Left renal cortex interstitium (tissue), 4 donors: ENCODE data around the gene MAP3K2. TPM values are rescaled to one million over a fixed set of nuclear protein-coding genes. Genes with fewer than 3 reads are reported as not detected.

Source experiments
- DNase-seq, 4 donors: peaks; one replicate each; pipeline ENCODE4 v3.0.0-alpha.2; 2013; ENCODE audit warnings: low read depth in 4 of 4, low spot score in 2 of 4, missing footprints in 1 of 4
- polyA plus RNA-seq, 4 donors: library from polyadenylated mRNA; unstranded; fragments of 120-200 nt; gene quantifications; one replicate each; pipeline ENCODE4 v1.2.1, GENCODE V29; 2013; ENCODE audit not compliant: insufficient read length in 4 of 4

Gene MAP3K2
- polyA plus RNA-seq, 4 donors, result 23.2 to 32.1 (median 26.0) TPM

- DNase-seq, result no peak
These were observed 76.8 kb downstream of the MAP3K2 start for GRCh38 chr2:127310980-127311379.

- DNase-seq, result no peak
These were observed 78.3 kb downstream of the MAP3K2 start for GRCh38 chr2:127309468-127309867.

GRCh38 chr2:127308586-127309138 is 79.1 kb downstream of the MAP3K2 start:
- no peak for DNase-seq

GRCh38 chr2:127305990-127306585 is 81.7 kb downstream of the MAP3K2 start:
- no peak for DNase-seq

GRCh38 chr2:127302168-127302567 is 85.6 kb downstream of the MAP3K2 start:
- no peak for DNase-seq

GRCh38 chr2:127293748-127294562 is 93.8 kb downstream of the MAP3K2 start, which contains the start of gene ERCC3:
ERCC3 (minus strand) TSS chr2:127294144; CDS start chr2:127294081, 63 bp downstream.
- DNase-seq, result peak; percentile 65 to 88 (median 69)

GRCh38 chr2:127293386-127293747 is 94.4 kb downstream of the MAP3K2 start:
- DNase-seq, result no peak

GRCh38 chr2:127288274-127288673 is 99.5 kb downstream of the MAP3K2 start:
- no peak for DNase-seq

- no peak for DNase-seq
These were observed 104.5 kb downstream of the MAP3K2 start for GRCh38 chr2:127283275-127283674.

- no peak for DNase-seq
These were observed 107.1 kb downstream of the MAP3K2 start for GRCh38 chr2:127280693-127281092.

- DNase-seq, result no peak
These were observed 108.0 kb downstream of the MAP3K2 start for GRCh38 chr2:127279781-127280180.

GRCh38 chr2:127278959-127279358 is 108.8 kb downstream of the MAP3K2 start:
- DNase-seq, result no peak

- DNase-seq, result no peak
These were observed 110.7 kb downstream of the MAP3K2 start for GRCh38 chr2:127277028-127277427.

GRCh38 chr2:127275789-127276188 is 112.0 kb downstream of the MAP3K2 start:
- DNase-seq, result no peak

GRCh38 chr2:127275356-127275755 is 112.4 kb downstream of the MAP3K2 start:
- DNase-seq, result no peak

GRCh38 chr2:127270663-127271062 is 117.1 kb downstream of the MAP3K2 start:
- no peak for DNase-seq

GRCh38 chr2:127261804-127262406 is 125.9 kb downstream of the MAP3K2 start:
- DNase-seq, result no peak

GRCh38 chr2:127259355-127259754 is 128.4 kb downstream of the MAP3K2 start:
- no peak for DNase-seq

GRCh38 chr2:127256866-127257265 is 130.9 kb downstream of the MAP3K2 start:
- DNase-seq, result no peak

- no peak for DNase-seq
These were observed 131.4 kb downstream of the MAP3K2 start for GRCh38 chr2:127256381-127256780.

- DNase-seq, result no peak
These were observed 132.1 kb downstream of the MAP3K2 start for GRCh38 chr2:127255721-127256120.
